ENCODE data around the gene PLXNB2.

GRCh38 chr22:50297510-50298265, 9.8 kb downstream of the PLXNB2 start:
- TF ChIP-seq CTCF (IDR thresholded peaks at IDR 0.05) (no peak), POLR2A (IDR thresholded peaks at IDR 0.05) (no peak)

Measured in lower leg skin (tissue), 3 donors.